WTC11 (cell line): ENCODE results near the gene CHL1. TPM values are rescaled to one million over a fixed set of nuclear protein-coding genes. Genes with fewer than 3 reads are reported as not detected.

Experiments
- ATAC-seq: fragments of 200-7000 bp; cut with Tn5 transposase; 2 replicates; pipeline ENCODE4 v1.10.0; 2021; ENCODE audit warnings: mild to moderate bottlenecking, moderate library complexity
- CTCF ChIA-PET: fragments of 300-600 bp; sonication (Branson Sonifier 250); formaldehyde crosslinking; loops from one replicate; lab custom pipeline; 2021; ENCODE audit warnings: antibody characterized with exemption; lab: Charles Lee
- POLR2A ChIA-PET: fragments of 350-600 bp; sonication (Branson Sonifier 250); formaldehyde crosslinking; loops from one replicate; lab custom pipeline; 2021; ENCODE audit warnings: antibody characterized with exemption; lab: Charles Lee
- DNase-seq: peaks from one replicate; pipeline ENCODE4 v3.0.0; 2021; ENCODE audit warnings: low spot score
- H3K27ac Mint-ChIP-seq: 2 replicates; pipeline ENCODE4 v1.8.0; 2021; ENCODE audit warnings: mixed read lengths
- H3K27me3 Mint-ChIP-seq: 2 replicates; pipeline ENCODE4 v1.8.0; 2021; ENCODE audit warnings: low read depth, mild to moderate bottlenecking, moderate library complexity, mixed read lengths
- H3K36me3 Mint-ChIP-seq: 2 replicates; pipeline ENCODE4 v1.8.0; 2021; ENCODE audit warnings: mixed read lengths
- H3K4me1 Mint-ChIP-seq: 2 replicates; pipeline ENCODE4 v1.8.0; 2022; ENCODE audit warnings: mixed read lengths
- H3K4me3 Mint-ChIP-seq: 2 replicates; pipeline ENCODE4 v1.8.0; 2021; ENCODE audit warnings: mild to moderate bottlenecking, moderate library complexity, mixed read lengths
- H3K9me3 Mint-ChIP-seq: 2 replicates; pipeline ENCODE4 v1.8.0; 2021; ENCODE audit warnings: mixed read lengths
- ELF4 ChIP-seq: sonication (generic); formaldehyde crosslinking; IDR thresholded peaks from 2 replicates; pipeline ENCODE4 v1.8.1; 2022; ENCODE audit warnings: low read depth, mild to moderate bottlenecking, moderate library complexity, missing genetic modification reagents
- EMX1 ChIP-seq: fragments of 250-450 bp; sonication (Bioruptor Pico); IDR thresholded peaks from 2 replicates; pipeline ENCODE4 v1.8.0; 2021; ENCODE audit warnings: mild to moderate bottlenecking
- ESRRA ChIP-seq: sonication (generic); formaldehyde crosslinking; IDR thresholded peaks from 2 replicates; pipeline ENCODE4 v1.8.1; 2022; ENCODE audit warnings: mild to moderate bottlenecking, missing genetic modification reagents, borderline replicate concordance
- ETV6 ChIP-seq: sonication (generic); formaldehyde crosslinking; IDR thresholded peaks from 2 replicates; pipeline ENCODE4 v1.8.1; 2022; ENCODE audit warnings: mild to moderate bottlenecking, missing genetic modification reagents
- HMGA2 ChIP-seq: fragments of 250-450 bp; sonication (Bioruptor Pico); IDR thresholded peaks from 2 replicates; pipeline ENCODE4 v1.4.0; 2021; ENCODE audit warnings: mild to moderate bottlenecking, moderate library complexity
- JAZF1 ChIP-seq: fragments of 250-450 bp; sonication (Bioruptor Pico); IDR thresholded peaks from 2 replicates; pipeline ENCODE4 v1.9.0; 2021; ENCODE audit warnings: moderate library complexity, mild to moderate bottlenecking, inconsistent platforms
- JUN ChIP-seq: sonication (generic); formaldehyde crosslinking; IDR thresholded peaks from 2 replicates; pipeline ENCODE4 v1.8.0; 2023; ENCODE audit warnings: mild to moderate bottlenecking, missing genetic modification reagents
- MXD4 ChIP-seq: fragments of 250-450 bp; sonication (Bioruptor Pico); IDR thresholded peaks from 2 replicates; pipeline ENCODE4 v1.8.0; 2021; ENCODE audit warnings: mild to moderate bottlenecking, moderate library complexity, borderline replicate concordance
- NR1H2 ChIP-seq: sonication (generic); formaldehyde crosslinking; IDR thresholded peaks from 2 replicates; pipeline ENCODE4 v1.9.0; 2021; ENCODE audit warnings: mild to moderate bottlenecking, moderate library complexity, missing genetic modification reagents
- PRRX2 ChIP-seq: fragments of 250-450 bp; sonication (Bioruptor Pico); IDR thresholded peaks from 2 replicates; pipeline ENCODE4 v1.8.0; 2021; ENCODE audit warnings: mild to moderate bottlenecking
- RELA ChIP-seq: sonication (generic); formaldehyde crosslinking; IDR thresholded peaks from 2 replicates; pipeline ENCODE4 v1.8.1; 2022; ENCODE audit warnings: missing genetic modification reagents, mild to moderate bottlenecking, borderline replicate concordance
- SMAD4 ChIP-seq: sonication (generic); formaldehyde crosslinking; IDR thresholded peaks from 2 replicates; pipeline ENCODE4 v1.8.0; 2022; ENCODE audit warnings: mild to moderate bottlenecking, missing genetic modification reagents
- TCF7 ChIP-seq: sonication (generic); formaldehyde crosslinking; IDR thresholded peaks from 2 replicates; pipeline ENCODE4 v1.8.0; 2022; ENCODE audit warnings: mild to moderate bottlenecking, low read depth, missing genetic modification reagents, moderate library complexity
- TP53 ChIP-seq: sonication (generic); formaldehyde crosslinking; IDR thresholded peaks from 2 replicates; pipeline ENCODE4 v1.8.1; 2023; ENCODE audit warnings: mild to moderate bottlenecking, missing genetic modification reagents
- ZNF138 ChIP-seq: sonication (generic); formaldehyde crosslinking; conservative IDR thresholded peaks from 2 replicates; pipeline ENCODE4 v1.8.1; 2022; ENCODE audit warnings: mild to moderate bottlenecking, moderate library complexity, missing genetic modification reagents
- ZNF232 ChIP-seq: sonication (generic); formaldehyde crosslinking; IDR thresholded peaks from 2 replicates; pipeline ENCODE4 v1.8.0; 2022; ENCODE audit warnings: mild to moderate bottlenecking, missing genetic modification reagents
- ZNF263 ChIP-seq: sonication (generic); formaldehyde crosslinking; IDR thresholded peaks from 2 replicates; pipeline ENCODE4 v1.8.1; 2022; ENCODE audit warnings: low read depth, mild to moderate bottlenecking, moderate library complexity, missing genetic modification reagents
- ZNF317 ChIP-seq: sonication (generic); formaldehyde crosslinking; IDR thresholded peaks from 2 replicates; pipeline ENCODE4 v1.8.1; 2023; ENCODE audit warnings: low read depth, mild to moderate bottlenecking, moderate library complexity, missing genetic modification reagents, borderline replicate concordance
- ZNF396 ChIP-seq: fragments of 250-450 bp; sonication (Bioruptor Pico); IDR thresholded peaks from 2 replicates; pipeline ENCODE4 v1.8.0; 2021; ENCODE audit warnings: mild to moderate bottlenecking, moderate library complexity, borderline replicate concordance
- ZNF416 ChIP-seq: fragments of 250-450 bp; sonication (Bioruptor Pico); IDR thresholded peaks from 2 replicates; pipeline ENCODE4 v1.9.0; 2021; ENCODE audit warnings: mild to moderate bottlenecking, inconsistent platforms
- ZNF423 ChIP-seq: fragments of 250-450 bp; sonication (Bioruptor Pico); IDR thresholded peaks from 2 replicates; pipeline ENCODE4 v2.1.2; 2022; ENCODE audit warnings: mild to moderate bottlenecking, moderate library complexity
- ZNF671 ChIP-seq: fragments of 250-450 bp; sonication (Bioruptor Pico); IDR thresholded peaks from 2 replicates; pipeline ENCODE4 v1.8.0; 2021; ENCODE audit warnings: mild to moderate bottlenecking
- total RNA-seq: library from RNA; stranded (reverse); gene quantifications from 3 replicates; pipeline ENCODE4 v1.2.3, GENCODE V29; 2021
- TF ChIP-seq, protein P1 (sequence below): sonication (generic); formaldehyde crosslinking; IDR thresholded peaks from 2 replicates; pipeline ENCODE4 v1.8.1; 2023; ENCODE audit warnings: mild to moderate bottlenecking, missing genetic modification reagents
- TF ChIP-seq, protein P2 (sequence below): sonication (generic); formaldehyde crosslinking; IDR thresholded peaks from 2 replicates; pipeline ENCODE4 v1.8.0; 2022; ENCODE audit warnings: mild to moderate bottlenecking, missing genetic modification reagents
- TF ChIP-seq, protein P3 (sequence below): sonication (generic); formaldehyde crosslinking; IDR thresholded peaks from 2 replicates; pipeline ENCODE4 v1.8.1; 2023; ENCODE audit warnings: mild to moderate bottlenecking, missing genetic modification reagents, moderate library complexity
- TF ChIP-seq, protein P4 (sequence below): fragments of 250-450 bp; sonication (Bioruptor Pico); IDR thresholded peaks from 2 replicates; pipeline ENCODE4 v1.9.0; 2021; ENCODE audit warnings: mild to moderate bottlenecking
- TF ChIP-seq, protein P5 (sequence below): fragments of 250-450 bp; sonication (Bioruptor Pico); IDR thresholded peaks from 2 replicates; pipeline ENCODE4 v1.9.0; 2021; ENCODE audit warnings: mild to moderate bottlenecking
- TF ChIP-seq, protein P6 (sequence below): sonication (generic); formaldehyde crosslinking; IDR thresholded peaks from 2 replicates; pipeline ENCODE4 v1.8.1; 2022; ENCODE audit warnings: mild to moderate bottlenecking, moderate library complexity, missing genetic modification reagents
- TF ChIP-seq, protein P7 (sequence below): sonication (generic); formaldehyde crosslinking; IDR thresholded peaks from 2 replicates; pipeline ENCODE4 v1.8.0; 2023; ENCODE audit warnings: missing genetic modification reagents

The CHL1 gene
- total RNA-seq, 1 experiment from 2014 or later, result not detected

DNA sequence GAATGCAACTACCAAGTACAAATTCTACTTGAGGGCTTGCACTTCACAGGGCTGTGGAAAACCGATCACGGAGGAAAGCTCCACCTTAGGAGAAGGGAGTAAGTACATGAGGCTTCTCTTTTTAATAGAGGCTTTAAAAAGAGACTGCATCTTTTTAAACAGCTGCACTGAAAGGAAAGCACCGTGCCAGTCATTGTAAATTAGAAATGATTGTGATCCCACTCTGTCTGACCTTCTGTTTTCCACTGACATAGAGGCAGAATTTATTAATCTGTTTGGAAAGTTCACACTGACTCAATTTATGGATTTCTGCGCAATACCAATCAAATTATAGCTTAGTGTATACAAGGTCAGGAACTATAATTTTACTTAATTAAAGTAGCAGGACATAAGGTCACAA, 198.2 kb downstream of the CHL1 start:
- no peaks in the 10 kb centered on the region; the same call in 1 of the 2 replicates for H3K27me3 Mint-ChIP-seq

DNA sequence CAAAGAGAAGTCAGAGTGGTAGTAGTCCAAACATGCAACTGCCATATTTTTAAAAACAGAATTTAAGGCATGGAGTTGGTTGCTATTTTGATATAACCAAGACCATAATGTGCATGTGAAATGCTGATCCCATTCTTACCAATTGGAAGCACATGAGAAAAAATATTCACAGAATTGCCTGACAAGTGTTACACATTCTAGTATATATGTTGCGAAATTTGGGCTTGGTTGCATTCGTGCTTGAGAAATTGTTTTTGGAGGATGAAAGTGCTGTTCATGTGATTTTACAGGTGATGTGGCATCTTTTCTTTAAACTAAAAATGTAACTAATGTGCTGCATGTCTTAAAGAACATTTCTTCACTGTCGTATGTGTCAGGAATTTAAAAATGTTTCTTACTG, 199.7 kb downstream of the CHL1 start:
- H3K9me3 Mint-ChIP-seq, result peaks cover 72% of the 10 kb centered on the region
- no peak overlapping the region for H3K4me3 Mint-ChIP-seq
- peaks cover 54% of the 10 kb centered on the region for H3K36me3 Mint-ChIP-seq
- POLR2A ChIA-PET, result no interaction called here
- no peak overlapping the region for H3K27ac Mint-ChIP-seq
- TF ChIP-seq MXD4 (CRISPR knock-in tag), result no peak
- TF ChIP-seq ETV6 (CRISPR knock-in tag), result no peak
- TF ChIP-seq HMGA2 (CRISPR knock-in tag), result no peak
- TF ChIP-seq, protein P1, sequence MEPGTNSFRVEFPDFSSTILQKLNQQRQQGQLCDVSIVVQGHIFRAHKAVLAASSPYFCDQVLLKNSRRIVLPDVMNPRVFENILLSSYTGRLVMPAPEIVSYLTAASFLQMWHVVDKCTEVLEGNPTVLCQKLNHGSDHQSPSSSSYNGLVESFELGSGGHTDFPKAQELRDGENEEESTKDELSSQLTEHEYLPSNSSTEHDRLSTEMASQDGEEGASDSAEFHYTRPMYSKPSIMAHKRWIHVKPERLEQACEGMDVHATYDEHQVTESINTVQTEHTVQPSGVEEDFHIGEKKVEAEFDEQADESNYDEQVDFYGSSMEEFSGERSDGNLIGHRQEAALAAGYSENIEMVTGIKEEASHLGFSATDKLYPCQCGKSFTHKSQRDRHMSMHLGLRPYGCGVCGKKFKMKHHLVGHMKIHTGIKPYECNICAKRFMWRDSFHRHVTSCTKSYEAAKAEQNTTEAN (CRISPR knock-in tag), result no peak
- TF ChIP-seq ELF4 (CRISPR knock-in tag), result no peak
- no peak for TF ChIP-seq ZNF263 (CRISPR knock-in tag)
- no peak for TF ChIP-seq TCF7 (CRISPR knock-in tag)
- TF ChIP-seq RELA (CRISPR knock-in tag), result no peak
- no peak for TF ChIP-seq ZNF416 (CRISPR knock-in tag)
- no peak for TF ChIP-seq ZNF671 (CRISPR knock-in tag)
- TF ChIP-seq NR1H2 (CRISPR knock-in tag), result no peak
- TF ChIP-seq, protein P2, sequence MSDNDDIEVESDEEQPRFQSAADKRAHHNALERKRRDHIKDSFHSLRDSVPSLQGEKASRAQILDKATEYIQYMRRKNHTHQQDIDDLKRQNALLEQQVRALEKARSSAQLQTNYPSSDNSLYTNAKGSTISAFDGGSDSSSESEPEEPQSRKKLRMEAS (CRISPR knock-in tag), result no peak
- TF ChIP-seq, protein P3, sequence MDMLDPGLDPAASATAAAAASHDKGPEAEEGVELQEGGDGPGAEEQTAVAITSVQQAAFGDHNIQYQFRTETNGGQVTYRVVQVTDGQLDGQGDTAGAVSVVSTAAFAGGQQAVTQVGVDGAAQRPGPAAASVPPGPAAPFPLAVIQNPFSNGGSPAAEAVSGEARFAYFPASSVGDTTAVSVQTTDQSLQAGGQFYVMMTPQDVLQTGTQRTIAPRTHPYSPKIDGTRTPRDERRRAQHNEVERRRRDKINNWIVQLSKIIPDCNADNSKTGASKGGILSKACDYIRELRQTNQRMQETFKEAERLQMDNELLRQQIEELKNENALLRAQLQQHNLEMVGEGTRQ (CRISPR knock-in tag), result no peak
- no peaks in the 10 kb centered on the region for H3K4me1 Mint-ChIP-seq
- DNase-seq (no peak), ATAC-seq (no peak)
- CTCF ChIA-PET, result no interaction called here
- H3K27me3 Mint-ChIP-seq, result no peaks in the 10 kb centered on the region; the same call in 1 of the 2 replicates

More for the DNA sequence above, 198.2 kb downstream of the CHL1 start:
- peaks cover 73% of the 10 kb centered on the region for H3K9me3 Mint-ChIP-seq
- no peaks in the 10 kb centered on the region for H3K4me1 Mint-ChIP-seq
- no peak for DNase-seq
- POLR2A ChIA-PET, result no interaction called here
- CTCF ChIA-PET, result no interaction called here
- TF ChIP-seq, protein P4, sequence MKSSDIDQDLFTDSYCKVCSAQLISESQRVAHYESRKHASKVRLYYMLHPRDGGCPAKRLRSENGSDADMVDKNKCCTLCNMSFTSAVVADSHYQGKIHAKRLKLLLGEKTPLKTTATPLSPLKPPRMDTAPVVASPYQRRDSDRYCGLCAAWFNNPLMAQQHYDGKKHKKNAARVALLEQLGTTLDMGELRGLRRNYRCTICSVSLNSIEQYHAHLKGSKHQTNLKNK, result no peak
- TF ChIP-seq, protein P5, sequence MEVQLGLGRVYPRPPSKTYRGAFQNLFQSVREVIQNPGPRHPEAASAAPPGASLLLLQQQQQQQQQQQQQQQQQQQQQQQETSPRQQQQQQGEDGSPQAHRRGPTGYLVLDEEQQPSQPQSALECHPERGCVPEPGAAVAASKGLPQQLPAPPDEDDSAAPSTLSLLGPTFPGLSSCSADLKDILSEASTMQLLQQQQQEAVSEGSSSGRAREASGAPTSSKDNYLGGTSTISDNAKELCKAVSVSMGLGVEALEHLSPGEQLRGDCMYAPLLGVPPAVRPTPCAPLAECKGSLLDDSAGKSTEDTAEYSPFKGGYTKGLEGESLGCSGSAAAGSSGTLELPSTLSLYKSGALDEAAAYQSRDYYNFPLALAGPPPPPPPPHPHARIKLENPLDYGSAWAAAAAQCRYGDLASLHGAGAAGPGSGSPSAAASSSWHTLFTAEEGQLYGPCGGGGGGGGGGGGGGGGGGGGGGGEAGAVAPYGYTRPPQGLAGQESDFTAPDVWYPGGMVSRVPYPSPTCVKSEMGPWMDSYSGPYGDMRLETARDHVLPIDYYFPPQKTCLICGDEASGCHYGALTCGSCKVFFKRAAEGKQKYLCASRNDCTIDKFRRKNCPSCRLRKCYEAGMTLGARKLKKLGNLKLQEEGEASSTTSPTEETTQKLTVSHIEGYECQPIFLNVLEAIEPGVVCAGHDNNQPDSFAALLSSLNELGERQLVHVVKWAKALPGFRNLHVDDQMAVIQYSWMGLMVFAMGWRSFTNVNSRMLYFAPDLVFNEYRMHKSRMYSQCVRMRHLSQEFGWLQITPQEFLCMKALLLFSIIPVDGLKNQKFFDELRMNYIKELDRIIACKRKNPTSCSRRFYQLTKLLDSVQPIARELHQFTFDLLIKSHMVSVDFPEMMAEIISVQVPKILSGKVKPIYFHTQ (CRISPR knock-in tag), result no peak
- TF ChIP-seq SMAD4 (CRISPR knock-in tag), result no peak
- no peak for TF ChIP-seq ZNF138
- TF ChIP-seq ZNF671 (CRISPR knock-in tag), result no peak
- no peak for TF ChIP-seq ZNF263 (CRISPR knock-in tag)
- no peak for TF ChIP-seq ETV6 (CRISPR knock-in tag)
- TF ChIP-seq PRRX2 (CRISPR knock-in tag), result no peak
- TF ChIP-seq, protein P2 (CRISPR knock-in tag), result no peak
- TF ChIP-seq ZNF317 (CRISPR knock-in tag), result no peak
- TF ChIP-seq, protein P6, sequence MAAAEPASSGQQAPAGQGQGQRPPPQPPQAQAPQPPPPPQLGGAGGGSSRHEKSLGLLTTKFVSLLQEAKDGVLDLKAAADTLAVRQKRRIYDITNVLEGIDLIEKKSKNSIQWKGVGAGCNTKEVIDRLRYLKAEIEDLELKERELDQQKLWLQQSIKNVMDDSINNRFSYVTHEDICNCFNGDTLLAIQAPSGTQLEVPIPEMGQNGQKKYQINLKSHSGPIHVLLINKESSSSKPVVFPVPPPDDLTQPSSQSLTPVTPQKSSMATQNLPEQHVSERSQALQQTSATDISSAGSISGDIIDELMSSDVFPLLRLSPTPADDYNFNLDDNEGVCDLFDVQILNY (CRISPR knock-in tag), result no peak
- TF ChIP-seq ZNF232 (CRISPR knock-in tag), result no peak
- no peak for TF ChIP-seq ESRRA
- TF ChIP-seq ZNF423, result no peak
- TF ChIP-seq JUN (CRISPR knock-in tag), result no peak
- no peak for TF ChIP-seq TP53 (CRISPR knock-in tag)
- TF ChIP-seq, protein P7, sequence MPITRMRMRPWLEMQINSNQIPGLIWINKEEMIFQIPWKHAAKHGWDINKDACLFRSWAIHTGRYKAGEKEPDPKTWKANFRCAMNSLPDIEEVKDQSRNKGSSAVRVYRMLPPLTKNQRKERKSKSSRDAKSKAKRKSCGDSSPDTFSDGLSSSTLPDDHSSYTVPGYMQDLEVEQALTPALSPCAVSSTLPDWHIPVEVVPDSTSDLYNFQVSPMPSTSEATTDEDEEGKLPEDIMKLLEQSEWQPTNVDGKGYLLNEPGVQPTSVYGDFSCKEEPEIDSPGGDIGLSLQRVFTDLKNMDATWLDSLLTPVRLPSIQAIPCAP (CRISPR knock-in tag), result no peak
- no peak for TF ChIP-seq JAZF1
- no peak for TF ChIP-seq ZNF396
- no peak for TF ChIP-seq EMX1 (CRISPR knock-in tag)
- H3K4me3 Mint-ChIP-seq, result no peak overlapping the region
- no peak for ATAC-seq
- H3K36me3 Mint-ChIP-seq, result peaks cover 59% of the 10 kb centered on the region
- H3K27ac Mint-ChIP-seq, result no peak overlapping the region
